ENCODE measurements around the gene PRR23E. TPM values are rescaled to one million over a fixed set of nuclear protein-coding genes. Genes with fewer than 3 reads are reported as not detected.

The PRR23E gene
- total and polyA plus RNA-seq, 2 donors (not counting 3 experiments of a cell fraction or from before 2014, with no cell fraction given) = not detected

GRCh38 chr3:127150513-127151250 lies 42.2 kb upstream of the PRR23E start:
- intact Hi-C loops (cut with micrococcal nuclease) (no loop called here), dilution Hi-C loops (cut with MboI; ENCODE audit: extremely low pct_ligation_motif_present, low sequenced_read_pairs) (no loop called here)
- CTCF ChIA-PET = no interaction called here
- Histone ChIP-seq H3K27ac (ENCODE audit: insufficient read depth, low read depth, low read length) (no peak overlapping the region), H3K79me2 (ENCODE audit: control insufficient read depth, insufficient read depth, low read length) (no peaks in the 10 kb centered on the region), H3K4me1 (ENCODE audit: control insufficient read depth, extremely low read depth, insufficient read depth, low read length) (no peaks in the 10 kb centered on the region), H3K4me2 (ENCODE audit: insufficient read depth, low read length) (no peak overlapping the region), H3K9ac (replicated peaks; ENCODE audit: extremely low read depth, insufficient read depth, low read length) (no peak overlapping the region), H3K27me3 (ENCODE audit: control insufficient read depth in 2 of 2, insufficient read depth in 2 of 2, low read length in 2 of 2) (no peaks in the 10 kb centered on the region), H2AFZ (ENCODE audit: low read depth, low read length) (no peak overlapping the region), H3K36me3 (ENCODE audit: control insufficient read depth in 2 of 2, extremely low read depth in 1 of 2, insufficient read depth in 2 of 2, low read length in 2 of 2) (no peaks in the 10 kb centered on the region), H3K4me3 (replicated peaks in 1 of 3; ENCODE audit: insufficient read depth in 1 of 3, low read depth in 1 of 3, low read length in 3 of 3) (no peak overlapping the region), H3K9me3 (replicated peaks; ENCODE audit: control insufficient read depth, insufficient read depth, low read length) (no peaks in the 10 kb centered on the region), H4K20me1 (replicated peaks; ENCODE audit: control insufficient read depth, extremely low read depth, insufficient read depth, low read length) (no peaks in the 10 kb centered on the region), H3K9me1 (replicated peaks; ENCODE audit: control insufficient read depth, extremely low read depth, insufficient read depth, low read length) (no peaks in the 10 kb centered on the region)
- TF ChIP-seq JUN (IDR thresholded peaks at IDR 0.05; ENCODE audit: borderline replicate concordance, insufficient read depth, insufficient read length, low read depth) = no peak
- TF ChIP-seq CTCF (IDR thresholded peaks at IDR 0.05; ENCODE audit: extremely low read depth in 1 of 2, insufficient read depth in 1 of 2, low read depth in 1 of 2, low read length in 2 of 2) = no peak
- no peak for TF ChIP-seq FOS (IDR thresholded peaks at IDR 0.05; ENCODE audit: borderline replicate concordance, insufficient read depth, low read length)
- TF ChIP-seq, protein P1, sequence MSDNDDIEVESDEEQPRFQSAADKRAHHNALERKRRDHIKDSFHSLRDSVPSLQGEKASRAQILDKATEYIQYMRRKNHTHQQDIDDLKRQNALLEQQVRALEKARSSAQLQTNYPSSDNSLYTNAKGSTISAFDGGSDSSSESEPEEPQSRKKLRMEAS (IDR thresholded peaks at IDR 0.05; ENCODE audit: insufficient read depth, insufficient read length) = no peak
- TF ChIP-seq GATA2 (IDR thresholded peaks at IDR 0.05; ENCODE audit: insufficient read depth, insufficient read length, low read depth, low read length) = no peak
- no peak for TF ChIP-seq EZH2 (IDR thresholded peaks at IDR 0.05; ENCODE audit: borderline replicate concordance, low read depth, low read length, severe bottlenecking)
- no peak for TF ChIP-seq MYC (IDR thresholded peaks at IDR 0.05; ENCODE audit: low read depth, low read length)
- no peak for TF ChIP-seq POLR2A (IDR thresholded peaks at IDR 0.05; ENCODE audit: low read depth, low read length)
- TF ChIP-seq POLR2AphosphoS5 (IDR thresholded peaks at IDR 0.05; ENCODE audit: insufficient read depth, low read depth, low read length) = no peak
- POLR2A ChIA-PET = no interaction called here
- no TSS peak for BruUV-seq (replicated peaks)
- FAIRE-seq (no peak), DNase-seq (ENCODE audit: low read depth, low spot score) (no peak)

All from endothelial cell of umbilical vein (primary cell).